ENCODE results near the gene OFD1. TPM values are rescaled to one million over a fixed set of nuclear protein-coding genes. Genes with fewer than 3 reads are reported as not detected.

Gene OFD1
- total and polyA plus RNA-seq, 2 donors (not counting 3 experiments of a cell fraction or from before 2014, with no cell fraction given): 4.7 to 12.0 TPM

DNA sequence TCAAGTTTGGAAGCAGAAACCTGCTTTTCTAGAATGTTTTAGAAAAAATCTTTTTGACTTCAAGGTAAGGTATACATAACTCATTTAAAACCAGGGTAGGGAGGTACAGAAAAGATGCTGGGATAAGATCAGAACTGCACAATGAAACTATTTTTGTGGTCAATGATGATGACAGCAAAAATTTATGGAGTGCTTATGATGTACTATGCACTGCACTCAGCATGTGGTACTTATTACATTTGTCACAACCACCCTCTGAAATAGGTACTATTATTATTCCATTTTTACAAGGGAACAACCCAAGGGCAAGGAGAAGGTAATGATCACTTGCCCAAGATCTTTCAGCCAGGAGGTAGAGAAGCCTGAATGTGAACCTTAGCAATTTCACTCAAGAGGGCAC lies 74.3 kb downstream of the OFD1 start:
- DNase-seq (ENCODE audit: low read depth, low spot score) (no peak), FAIRE-seq (no peak)
- ChIA-PET POLR2A (no interaction called here), CTCF (no interaction called here)
- Histone ChIP-seq H3K36me3 (ENCODE audit: control insufficient read depth in 2 of 2, extremely low read depth in 1 of 2, insufficient read depth in 2 of 2, low read length in 2 of 2) (no peaks in the 10 kb centered on the region), H3K4me2 (ENCODE audit: insufficient read depth, low read length) (no peak overlapping the region), H3K9ac (replicated peaks; ENCODE audit: extremely low read depth, insufficient read depth, low read length) (no peak overlapping the region), H3K79me2 (ENCODE audit: control insufficient read depth, insufficient read depth, low read length) (no peaks in the 10 kb centered on the region), H3K9me3 (replicated peaks; ENCODE audit: control insufficient read depth, insufficient read depth, low read length) (no peaks in the 10 kb centered on the region), H2AFZ (ENCODE audit: low read depth, low read length) (no peak overlapping the region), H4K20me1 (replicated peaks; ENCODE audit: control insufficient read depth, extremely low read depth, insufficient read depth, low read length) (no peaks in the 10 kb centered on the region), H3K4me1 (ENCODE audit: control insufficient read depth, extremely low read depth, insufficient read depth, low read length) (no peaks in the 10 kb centered on the region), H3K27me3 (ENCODE audit: control insufficient read depth in 2 of 2, insufficient read depth in 2 of 2, low read length in 2 of 2) (peaks cover 0 to 3% of the 10 kb centered on the region in 2 experiments), H3K27ac (ENCODE audit: insufficient read depth, low read depth, low read length) (no peak overlapping the region), H3K9me1 (replicated peaks; ENCODE audit: control insufficient read depth, extremely low read depth, insufficient read depth, low read length) (no peaks in the 10 kb centered on the region), H3K4me3 (replicated peaks in 1 of 3; ENCODE audit: insufficient read depth in 1 of 3, low read depth in 1 of 3, low read length in 3 of 3) (no peak overlapping the region)
- intact Hi-C loops (cut with micrococcal nuclease): no loop called here
- no peak for TF ChIP-seq MYC (IDR thresholded peaks at IDR 0.05; ENCODE audit: low read depth, low read length)
- no peak for TF ChIP-seq POLR2AphosphoS5 (IDR thresholded peaks at IDR 0.05; ENCODE audit: insufficient read depth, low read depth, low read length)
- TF ChIP-seq GATA2 (IDR thresholded peaks at IDR 0.05; ENCODE audit: insufficient read depth, insufficient read length, low read depth, low read length): no peak
- no peak for TF ChIP-seq JUN (IDR thresholded peaks at IDR 0.05; ENCODE audit: borderline replicate concordance, insufficient read depth, insufficient read length, low read depth)
- TF ChIP-seq, protein P1, sequence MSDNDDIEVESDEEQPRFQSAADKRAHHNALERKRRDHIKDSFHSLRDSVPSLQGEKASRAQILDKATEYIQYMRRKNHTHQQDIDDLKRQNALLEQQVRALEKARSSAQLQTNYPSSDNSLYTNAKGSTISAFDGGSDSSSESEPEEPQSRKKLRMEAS (IDR thresholded peaks at IDR 0.05; ENCODE audit: insufficient read depth, insufficient read length): no peak
- no peak for TF ChIP-seq EZH2 (IDR thresholded peaks at IDR 0.05; ENCODE audit: borderline replicate concordance, low read depth, low read length, severe bottlenecking)
- TF ChIP-seq FOS (IDR thresholded peaks at IDR 0.05; ENCODE audit: borderline replicate concordance, insufficient read depth, low read length): no peak
- TF ChIP-seq POLR2A (IDR thresholded peaks at IDR 0.05; ENCODE audit: low read depth, low read length): no peak
- no peak for TF ChIP-seq CTCF (IDR thresholded peaks at IDR 0.05; ENCODE audit: extremely low read depth in 1 of 2, insufficient read depth in 1 of 2, low read depth in 1 of 2, low read length in 2 of 2)
- dilution Hi-C loops (cut with MboI; ENCODE audit: extremely low pct_ligation_motif_present, low sequenced_read_pairs): no loop called here
- BruUV-seq (replicated peaks): no TSS peak
